Measurements from ENCODE around the gene IL2.

GRCh38 chr4:122434285-122434684 lies 22.2 kb downstream of the IL2 start:
- TF ChIP-seq CTCF (IDR thresholded peaks at IDR 0.05) = no peak
- no peak for TF ChIP-seq POLR2A (IDR thresholded peaks at IDR 0.05)

Measured in adrenal gland (tissue), 5 donors.